HG03025 (cell line): ENCODE results near the gene POU3F1.

Source experiments
- ATAC-seq: cut with Tn5 transposase; IDR thresholded peaks from one replicate; pipeline ENCODE4 v1.9.1; 2021; ENCODE audit warnings: mild to moderate bottlenecking, moderate library complexity; ENCODE audit not compliant: unreplicated experiment, low FRiP score

POU3F1 gene

DNA sequence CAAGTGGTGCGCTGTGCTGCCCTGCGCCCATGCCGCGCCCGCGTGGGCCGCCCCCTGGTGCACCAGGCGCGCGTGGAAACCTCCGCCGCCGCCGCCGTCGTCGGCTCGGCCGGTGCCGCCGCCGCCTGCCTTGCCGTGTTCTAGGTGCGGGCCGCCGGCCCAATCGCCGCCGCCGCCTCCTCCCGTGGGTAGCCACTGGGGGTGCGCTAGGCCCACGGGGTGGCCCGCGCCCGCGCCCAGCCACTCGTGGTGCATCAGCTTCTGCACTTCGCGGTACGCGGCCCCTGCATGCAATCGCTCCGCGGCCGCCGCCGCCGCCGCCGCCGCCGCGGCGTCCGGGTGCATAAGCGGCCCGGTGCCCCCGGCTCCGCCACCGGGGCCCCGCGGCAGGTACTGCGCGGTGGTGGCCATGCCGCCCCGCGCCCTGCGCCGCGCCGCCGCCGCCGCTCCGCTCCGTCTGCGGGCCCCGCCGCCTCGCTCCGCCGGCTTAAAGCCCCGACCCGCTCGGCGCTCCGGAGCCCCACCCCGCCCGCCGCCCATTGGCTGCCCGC is at the start of gene POU3F1:
POU3F1 (minus strand) TSS at position 461 of the 551 bp plus-strand sequence; CDS start at position 411, 50 bp downstream.
- peak; percentile 8 for ATAC-seq

DNA sequence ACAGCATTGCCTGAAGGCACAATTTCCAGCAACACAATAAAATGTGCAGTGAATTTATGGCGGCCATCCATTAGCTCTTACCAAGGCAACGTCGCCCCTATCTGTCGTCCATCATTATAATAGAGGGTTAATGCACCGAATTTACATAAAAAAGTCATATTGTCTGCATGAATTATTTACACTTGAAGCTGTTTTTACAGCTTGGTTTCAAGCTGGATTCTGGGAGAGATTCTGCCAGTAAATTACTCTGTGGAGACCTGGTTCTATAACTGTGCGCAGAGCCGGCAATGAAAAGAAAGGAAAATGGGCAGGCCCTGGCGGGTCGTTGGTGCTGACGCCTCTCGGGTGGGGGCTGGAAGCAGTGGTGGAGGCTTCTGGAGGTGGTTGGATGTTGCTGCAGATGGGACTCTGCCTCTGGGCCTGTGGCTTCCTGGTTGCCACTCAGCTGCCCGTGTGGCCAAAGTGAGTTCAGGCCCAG is 48.9 kb upstream of the POU3F1 start:
- ATAC-seq, result no peak

DNA sequence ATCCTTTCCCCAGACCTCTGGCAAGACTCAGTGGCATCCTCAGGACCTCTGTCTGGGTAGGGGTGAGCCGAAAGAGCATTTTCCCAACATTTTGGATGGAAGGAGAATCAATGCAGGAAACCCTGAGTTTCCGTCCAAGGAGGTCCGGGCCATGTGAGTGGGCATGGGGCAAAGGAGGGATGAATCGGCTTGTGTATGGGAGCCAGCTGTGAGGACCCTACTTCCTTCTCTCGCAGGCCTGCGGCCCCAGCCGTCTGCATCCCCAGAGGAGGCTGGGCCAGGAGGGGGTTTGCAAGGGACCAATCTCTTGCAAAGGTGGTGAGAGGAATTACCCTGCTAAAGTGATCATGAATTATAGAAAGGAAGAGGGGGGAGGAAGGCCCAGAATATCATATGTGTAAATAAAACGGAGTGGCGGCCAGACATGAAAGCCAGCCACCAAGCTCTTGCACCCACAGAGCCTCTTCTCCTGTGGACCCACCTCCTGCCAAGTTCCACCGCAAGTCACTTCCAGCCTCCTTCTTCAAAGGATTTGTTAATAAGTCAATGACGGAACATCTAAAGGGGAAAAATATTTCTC is 48.2 kb upstream of the POU3F1 start:
- no peak for ATAC-seq

DNA sequence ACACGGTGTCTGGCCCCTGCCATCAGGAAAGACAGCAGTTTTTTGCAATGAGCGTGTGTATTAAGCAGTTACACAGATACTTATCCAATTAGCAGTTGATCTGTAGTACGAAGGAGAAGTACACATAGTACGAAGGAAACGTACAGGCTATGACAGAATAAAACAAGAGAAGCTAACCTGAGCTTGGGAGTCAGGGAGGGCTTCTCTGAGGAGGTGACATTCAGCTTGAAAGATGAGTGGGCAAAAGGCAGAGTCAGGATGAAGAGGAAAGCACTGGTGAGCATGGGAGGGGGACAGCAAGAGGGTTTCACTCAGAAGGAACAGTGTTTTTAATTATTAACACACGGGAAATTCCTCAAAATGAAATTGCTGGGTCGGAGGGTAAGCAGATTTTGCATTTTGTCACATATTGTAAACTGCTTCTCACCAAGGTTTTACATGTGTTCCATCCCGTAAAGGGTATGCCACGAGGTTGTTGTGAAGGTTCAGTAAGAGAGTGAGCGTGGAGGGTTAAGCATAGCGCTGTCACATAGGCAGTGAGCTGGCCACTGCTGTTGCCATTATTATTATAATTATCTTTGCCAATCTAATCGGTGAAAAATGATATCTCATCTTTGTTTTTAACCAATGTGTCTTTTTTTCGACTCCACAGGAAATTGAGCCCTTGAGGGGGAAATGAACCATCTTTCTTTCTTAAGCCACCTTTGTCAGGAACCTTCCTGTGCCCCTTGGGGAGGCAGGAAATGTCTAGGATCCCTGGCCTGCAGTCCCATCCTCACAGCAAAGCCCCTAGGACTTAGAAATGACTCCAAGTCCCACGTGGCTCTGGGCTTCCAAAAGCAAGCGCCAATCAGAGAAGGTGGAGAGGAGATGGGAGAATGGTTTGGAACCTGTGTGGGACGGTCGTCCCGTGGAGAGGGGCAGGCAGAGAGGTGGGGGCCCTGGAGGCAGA is 47.3 kb upstream of the POU3F1 start:
- ATAC-seq, result no peak

DNA sequence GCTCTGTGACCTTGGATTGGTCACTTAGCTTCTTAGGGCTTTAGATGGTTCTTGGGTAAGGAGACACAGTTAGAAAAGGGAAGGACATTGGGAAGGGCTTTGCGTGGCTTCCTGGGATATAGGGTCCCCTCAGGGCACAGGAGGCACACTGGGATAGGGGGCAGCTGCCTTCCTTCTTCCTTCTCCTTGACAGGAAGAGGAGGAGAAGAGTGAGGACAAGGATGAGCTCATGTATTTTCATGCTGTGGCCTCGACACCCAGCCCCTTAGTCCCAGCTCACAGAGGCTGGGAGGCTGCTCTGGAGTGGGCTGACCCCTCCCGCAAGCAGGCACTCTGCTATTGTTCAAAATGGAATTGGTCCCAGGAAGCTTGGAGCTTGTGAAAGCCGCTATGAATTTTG is 45.7 kb upstream of the POU3F1 start:
- no peak for ATAC-seq

DNA sequence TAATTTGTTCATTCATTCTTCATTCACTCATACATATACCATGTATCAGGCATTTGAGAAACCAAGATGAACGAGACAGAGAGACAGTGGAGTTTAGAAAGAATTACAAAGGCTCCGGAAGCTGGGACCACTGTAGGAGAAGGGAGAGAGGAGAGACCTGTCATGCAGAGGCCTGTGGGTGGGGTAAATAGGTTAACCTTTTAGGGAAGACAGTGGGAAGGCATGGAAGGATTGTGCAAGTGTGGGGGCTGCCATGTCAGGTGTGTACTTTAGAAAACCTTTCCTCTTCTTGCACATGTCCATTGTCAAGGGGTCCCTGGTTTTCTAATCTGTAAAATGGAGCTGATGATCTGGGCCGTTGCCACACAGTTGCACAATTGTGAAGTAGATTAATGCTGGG is 44.2 kb upstream of the POU3F1 start:
- no peak for ATAC-seq

DNA sequence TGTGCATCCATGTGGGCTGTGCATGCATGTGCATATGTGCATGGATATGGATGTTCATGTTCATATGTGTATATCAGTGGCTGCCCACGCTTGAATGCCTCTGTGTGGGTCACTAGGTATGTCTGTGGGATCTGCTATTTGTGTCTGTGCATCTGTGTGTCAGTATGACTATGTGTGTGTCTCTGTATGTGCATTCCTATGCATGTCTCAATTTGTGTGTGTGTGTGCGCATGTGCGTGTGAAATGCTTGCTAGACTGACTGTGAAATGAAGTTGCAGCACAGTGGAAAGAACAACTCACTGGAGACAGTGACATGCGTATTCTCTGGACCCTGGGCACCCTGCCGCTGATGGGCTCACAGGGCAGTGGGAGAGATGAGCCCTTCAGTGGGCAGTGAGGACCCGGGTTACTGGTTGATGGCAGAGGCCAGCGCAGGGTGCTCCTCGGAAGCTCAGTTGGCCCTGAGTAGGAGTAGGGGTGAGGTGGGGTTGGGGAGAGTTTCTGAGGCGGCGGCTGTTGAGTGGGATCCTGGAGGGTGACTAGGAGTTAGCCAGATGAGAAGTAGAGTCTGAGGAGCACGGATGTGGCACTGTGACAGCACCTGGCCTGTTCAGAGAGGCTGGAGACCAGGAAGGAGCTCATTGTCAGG is 43.2 kb upstream of the POU3F1 start:
- ATAC-seq, result no peak

DNA sequence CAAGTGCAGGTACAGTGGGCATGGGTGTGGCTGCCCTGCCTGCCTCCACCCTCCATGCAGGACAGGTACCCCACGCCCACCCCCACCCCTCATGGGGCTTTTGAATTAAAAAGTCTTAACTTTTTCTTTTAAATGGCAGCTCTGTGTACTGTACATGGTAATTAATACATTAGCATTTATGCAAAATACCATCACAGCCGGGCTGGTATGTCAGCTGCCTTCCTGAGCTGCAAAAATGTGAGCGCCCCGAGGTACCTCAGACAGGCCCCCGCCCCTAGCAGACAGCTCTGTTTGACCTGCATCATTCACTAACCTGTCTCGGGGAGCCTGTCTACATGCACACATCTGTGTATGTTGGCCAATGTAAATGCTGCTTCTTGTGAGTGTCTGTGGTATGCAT is 42.2 kb upstream of the POU3F1 start:
- no peak for ATAC-seq

DNA sequence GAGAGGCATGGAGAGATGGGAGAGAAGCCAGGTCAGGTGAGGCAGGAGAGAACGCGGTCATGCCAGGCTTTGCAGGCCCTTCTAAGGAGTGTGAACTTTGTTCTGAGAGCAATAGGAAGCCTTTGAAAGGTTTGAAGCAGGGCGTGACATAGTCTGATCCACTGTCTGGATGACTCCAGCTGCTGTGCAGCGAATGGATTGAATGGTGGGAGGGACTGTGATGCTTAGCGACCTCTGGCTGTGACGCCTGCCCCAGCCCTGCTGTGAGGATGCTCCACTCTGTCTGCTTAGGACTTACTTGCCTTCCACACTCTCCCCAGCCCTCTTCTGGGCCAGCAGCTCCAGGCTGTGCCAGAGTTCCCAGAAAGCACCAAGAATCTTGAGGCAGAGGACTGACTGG is 41.8 kb upstream of the POU3F1 start:
- no peak for ATAC-seq

DNA sequence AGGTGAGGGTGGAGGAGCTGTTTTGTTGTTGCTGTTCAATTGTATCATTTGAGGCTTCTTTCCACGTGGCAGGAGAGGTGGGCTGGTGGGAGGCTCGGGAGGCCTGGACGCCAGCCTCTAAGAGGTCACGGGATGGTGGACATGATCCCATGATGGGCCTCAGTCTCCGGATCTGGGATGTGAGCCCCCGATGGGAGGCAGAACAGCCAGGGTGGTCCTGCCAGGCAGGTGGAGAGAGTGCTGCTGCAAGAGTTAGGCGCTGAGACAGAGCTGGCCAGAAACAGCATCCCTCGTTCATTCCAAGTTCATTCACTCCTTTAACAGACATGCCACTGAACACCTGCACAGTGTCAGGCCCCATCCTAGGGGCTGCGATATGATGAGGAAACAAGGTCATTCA is 41.1 kb upstream of the POU3F1 start:
- no peak for ATAC-seq

DNA sequence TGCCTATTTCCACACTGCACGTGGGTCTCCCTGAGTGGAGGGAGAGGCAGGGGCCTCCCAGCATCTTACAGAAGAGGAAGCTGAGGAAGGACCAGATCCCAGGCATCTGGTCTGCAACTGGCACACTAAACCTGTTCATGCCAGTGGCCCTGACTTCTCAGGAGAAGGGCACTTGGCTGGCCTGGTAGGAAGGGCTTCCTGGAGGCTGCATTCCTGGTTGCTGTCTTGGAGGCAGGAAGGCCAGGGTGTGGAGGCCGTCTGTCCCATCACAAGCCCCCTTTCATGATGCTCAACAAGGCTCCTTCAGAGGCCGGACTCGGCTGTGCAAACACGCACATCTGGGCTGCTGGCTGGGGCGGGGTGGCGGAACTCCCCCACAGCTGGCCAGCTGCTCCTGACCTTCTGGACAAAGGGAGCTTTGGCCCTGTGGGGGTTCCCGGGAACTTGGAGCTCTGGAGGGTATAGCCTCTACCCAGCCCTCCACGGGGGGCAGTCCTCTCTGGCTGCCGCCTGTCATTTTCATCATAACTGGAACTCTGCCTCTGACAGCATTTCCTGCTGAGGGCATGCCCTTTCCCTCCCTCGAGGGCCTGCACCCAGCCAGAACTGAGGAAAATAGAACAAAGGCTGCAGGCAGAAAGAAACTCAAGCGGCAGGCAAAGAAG is 39.2 kb upstream of the POU3F1 start:
- ATAC-seq, result no peak

DNA sequence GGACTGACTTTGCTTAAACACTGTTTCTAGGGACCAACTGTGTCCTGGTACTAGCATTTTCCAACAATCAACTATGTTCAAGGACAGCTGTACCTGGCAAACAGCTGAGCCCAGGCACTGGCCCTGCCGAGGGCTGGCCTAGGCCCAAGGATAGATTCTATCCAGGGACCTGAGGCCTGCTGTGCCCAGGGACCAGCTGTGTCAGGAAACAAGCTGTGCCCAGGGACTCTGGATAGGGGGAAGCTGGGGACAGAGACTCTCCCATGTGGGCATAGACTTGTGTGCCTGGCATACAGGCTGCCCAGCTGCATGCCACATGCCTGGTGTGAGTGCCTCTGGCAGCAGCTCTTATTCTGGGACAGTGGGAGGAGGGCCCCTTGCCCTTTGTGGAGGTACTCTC is 38.1 kb upstream of the POU3F1 start:
- no peak for ATAC-seq

DNA sequence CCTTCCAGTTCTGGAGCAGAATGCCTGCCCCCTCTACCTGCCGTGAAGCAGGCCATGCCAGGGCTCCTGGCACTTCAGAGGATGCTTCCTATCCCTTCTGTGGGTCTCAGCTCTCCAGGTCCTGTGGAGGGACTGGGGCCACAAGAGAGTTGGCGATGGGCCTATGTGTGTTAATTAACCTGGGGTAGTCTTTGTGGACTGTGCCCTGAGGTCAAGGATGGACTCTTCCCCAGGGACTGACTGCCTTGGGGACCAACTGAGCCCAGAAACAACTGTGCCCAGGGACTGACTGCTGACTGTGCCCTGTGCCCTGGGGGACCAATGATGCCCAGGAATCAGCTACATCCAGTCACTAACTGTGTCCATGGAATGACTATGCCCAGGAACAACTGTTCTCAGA is 37.5 kb upstream of the POU3F1 start:
- no peak for ATAC-seq

DNA sequence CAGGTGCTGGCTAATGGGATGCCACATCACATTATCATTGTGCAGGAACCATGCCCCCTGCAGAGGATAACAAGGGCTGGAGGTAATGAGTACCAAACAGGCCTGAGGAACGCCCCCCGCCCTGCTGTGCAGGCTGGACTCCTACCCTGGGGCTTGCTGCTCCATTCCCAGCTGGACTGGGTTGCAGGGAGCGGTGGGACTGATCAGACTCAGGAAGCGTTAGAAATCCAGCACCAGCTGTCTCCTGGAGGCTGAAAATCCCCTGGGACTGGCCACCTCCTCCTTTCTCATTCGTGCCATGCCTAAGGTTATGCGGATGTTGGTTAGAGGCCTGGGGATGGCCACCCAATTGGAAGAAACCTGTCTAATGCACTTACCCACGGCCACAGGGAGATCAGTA is 36.9 kb upstream of the POU3F1 start:
- ATAC-seq, result no peak

DNA sequence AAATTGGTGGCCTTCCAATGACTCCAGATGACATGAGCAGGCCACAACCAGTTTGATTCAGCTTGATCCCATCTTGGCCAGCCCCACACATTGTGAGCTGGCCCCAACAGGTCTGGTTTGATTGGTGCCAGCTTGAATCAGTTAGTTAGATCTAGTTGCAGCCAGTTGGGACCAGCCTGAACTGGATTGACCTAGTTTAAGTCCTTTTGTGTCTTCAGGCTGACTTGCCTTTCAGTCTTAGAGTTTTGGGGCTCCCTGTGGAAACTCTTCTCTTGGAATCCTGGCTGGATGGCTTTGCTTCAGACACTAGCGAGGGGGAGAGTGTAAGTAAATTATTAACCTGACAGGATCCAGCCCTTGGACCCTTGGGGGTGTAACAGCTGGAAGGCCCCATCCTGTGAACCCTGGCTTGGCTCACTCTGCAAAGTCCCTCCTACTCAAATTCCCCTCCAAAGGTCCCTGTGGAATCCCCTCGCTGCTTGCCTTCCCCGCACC is 36.2 kb upstream of the POU3F1 start:
- no peak for ATAC-seq

DNA sequence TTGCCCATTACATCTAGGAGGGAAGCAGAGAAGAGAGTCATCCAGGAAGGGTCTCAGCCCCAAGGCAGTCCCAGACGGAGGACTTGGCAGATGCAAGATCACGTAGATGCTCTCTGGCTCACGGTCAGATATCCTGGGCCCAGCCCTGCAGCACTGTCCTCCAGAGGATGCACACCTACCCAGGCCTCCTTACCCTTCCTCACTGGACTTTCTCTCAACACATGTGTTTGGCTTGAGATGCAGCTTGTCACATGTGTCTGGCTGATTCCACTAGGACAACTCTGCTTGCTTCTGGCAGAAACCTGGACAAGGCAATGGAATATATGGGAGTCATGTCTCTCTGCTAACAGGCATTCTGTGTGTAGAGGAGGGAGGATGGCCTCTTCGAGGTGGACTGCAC is 32.4 kb upstream of the POU3F1 start:
- ATAC-seq, result no peak

DNA sequence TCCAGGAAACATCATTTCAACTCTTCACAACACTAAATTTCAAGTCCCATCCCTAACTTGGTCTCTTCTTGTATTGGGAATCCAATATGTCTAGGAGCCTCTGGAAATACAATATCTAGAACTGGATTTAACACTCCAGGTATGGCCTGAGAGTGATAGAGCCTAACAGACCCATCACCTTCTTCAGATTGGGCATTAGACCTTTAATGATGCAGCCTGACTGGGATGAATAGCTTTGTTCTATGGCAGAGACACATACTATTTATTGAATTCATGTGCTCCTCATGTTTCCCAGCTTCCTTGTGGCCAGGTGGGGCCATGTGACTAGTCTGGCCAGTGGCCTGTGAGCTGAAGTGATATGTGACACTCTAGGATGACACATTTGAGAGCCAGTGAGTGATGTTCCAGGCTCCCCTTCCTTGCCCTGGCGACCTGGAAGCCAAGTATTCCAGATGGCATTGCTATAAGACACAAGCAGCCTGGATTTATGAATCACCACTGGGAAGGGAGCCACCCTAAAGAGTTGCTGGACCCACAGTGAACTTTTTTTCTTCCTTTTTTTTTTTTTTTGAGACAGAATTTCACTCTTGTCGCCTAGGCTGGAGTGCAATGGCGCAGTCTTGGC is 31.0 kb upstream of the POU3F1 start:
- ATAC-seq, result no peak

DNA sequence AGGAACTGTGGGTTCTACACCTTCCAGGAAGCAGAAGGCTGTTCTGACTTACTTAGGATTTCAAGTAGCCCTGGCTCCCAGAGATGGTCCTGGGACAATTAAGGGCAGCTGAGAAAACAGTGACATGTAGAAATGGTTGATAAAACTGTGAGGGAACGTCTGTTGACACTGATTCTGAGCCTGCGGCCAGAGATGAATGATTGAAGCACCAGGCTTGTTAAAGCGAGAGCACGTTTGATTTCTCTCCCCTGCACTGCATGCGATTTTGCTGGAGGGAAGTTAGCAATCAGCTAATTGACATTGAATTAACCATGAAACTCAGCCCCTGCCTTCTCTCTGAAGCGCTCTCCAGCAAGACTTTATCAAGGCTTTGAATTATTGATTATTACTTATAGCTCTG is 29.9 kb upstream of the POU3F1 start:
- ATAC-seq, result no peak

DNA sequence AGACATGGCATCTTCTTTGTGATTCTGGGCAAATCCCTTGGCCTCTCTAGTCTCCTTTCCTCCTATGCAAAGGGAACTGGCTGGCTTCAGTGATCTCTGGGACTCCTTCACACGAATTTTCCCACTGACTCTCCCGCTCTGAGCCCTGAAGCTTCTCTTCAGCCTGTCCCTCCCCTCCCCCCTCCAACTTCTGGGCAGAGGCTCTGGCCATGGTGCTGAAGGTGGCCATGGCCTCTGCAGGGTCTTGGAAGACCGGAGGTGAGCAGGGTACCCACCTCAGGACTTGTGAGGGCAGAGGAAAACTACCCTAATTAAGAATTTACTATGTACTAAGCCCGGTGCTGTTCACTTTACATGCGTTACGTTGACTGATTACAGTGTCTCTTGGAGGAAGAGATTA is 29.4 kb upstream of the POU3F1 start:
- ATAC-seq, result no peak

DNA sequence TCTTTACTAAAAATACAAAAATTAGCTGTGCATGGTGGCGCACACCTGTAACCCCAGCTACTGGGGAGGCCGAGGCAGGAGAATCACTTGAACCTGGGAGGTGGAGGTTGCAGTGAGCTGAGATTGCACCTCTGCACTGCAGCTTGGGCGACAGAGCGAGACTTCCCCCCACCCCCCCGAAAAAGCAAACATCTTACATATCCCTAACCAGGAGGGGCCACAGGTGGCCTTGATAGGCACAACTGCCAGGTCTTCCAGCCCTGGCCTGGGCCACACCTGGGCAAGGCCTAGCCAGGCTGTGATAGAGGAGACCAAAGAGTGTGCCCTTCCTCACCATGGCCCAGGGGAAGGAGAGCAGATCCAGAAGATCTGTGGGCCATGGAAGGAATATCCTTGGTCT is 28.6 kb upstream of the POU3F1 start:
- ATAC-seq, result no peak
